GM12878 (cell line): Measurements from ENCODE around the gene ATP6V0A1.

ENCODE experiments used
- CTCF ChIP-seq, 3 experiments: IDR thresholded peaks in 2 of 3; conservative IDR thresholded peaks in 1 of 3; 2 replicates each; pipeline ENCODE4 v1.5.1; 2011; ENCODE audit warnings: low read depth in 3 of 3, low read length in 3 of 3, mild to moderate bottlenecking in 3 of 3, control low read depth in 2 of 3, moderate library complexity in 2 of 3, inconsistent platforms in 1 of 3, mixed read lengths in 1 of 3; ENCODE audit not compliant: control insufficient read depth in 2 of 3, insufficient read depth in 1 of 3; ENCODE audit errors: extremely low read depth in 1 of 3
- HCFC1 ChIP-seq: fragments of 150-350 bp; IDR thresholded peaks from 2 replicates; pipeline ENCODE4 v1.6.1; 2014; ENCODE audit warnings: low read length
- HDAC2 ChIP-seq: fragments of 200-600 bp; sonication (generic); IDR thresholded peaks from 2 replicates; pipeline ENCODE4 v1.6.1; 2017
- NRF1 ChIP-seq: conservative IDR thresholded peaks from 2 replicates; pipeline ENCODE4 v1.6.1; 2011; ENCODE audit warnings: mild to moderate bottlenecking, low read depth, low read length, improper control_type of control experiment
- RFX5 ChIP-seq: IDR thresholded peaks from 2 replicates; pipeline ENCODE4 v1.6.1; 2011; ENCODE audit warnings: low read depth, low read length, improper control_type of control experiment
- SIN3A ChIP-seq: IDR thresholded peaks from 2 replicates; pipeline ENCODE4 v1.6.1; 2012; ENCODE audit warnings: low read depth, low read length, improper control_type of control experiment
- SMC3 ChIP-seq: IDR thresholded peaks from 2 replicates; pipeline ENCODE4 v1.6.1; 2011; ENCODE audit warnings: low read length, improper control_type of control experiment, borderline replicate concordance
- ZBTB40 ChIP-seq: fragments of 450-650 bp; IDR thresholded peaks from 2 replicates; pipeline ENCODE4 v1.6.1; 2016; ENCODE audit warnings: mild to moderate bottlenecking, moderate library complexity, borderline replicate concordance
- ZZZ3 ChIP-seq: IDR thresholded peaks from 2 replicates; pipeline ENCODE4 v1.6.1; 2011; ENCODE audit warnings: low read depth; ENCODE audit not compliant: control insufficient read depth, insufficient read length

- no peak for TF ChIP-seq HCFC1
- TF ChIP-seq NRF1, result no peak
- no peak for TF ChIP-seq SMC3
- no peak for TF ChIP-seq CTCF (IDR thresholded peaks at IDR 0.05 in 2 of 3, conservative IDR thresholded peaks at IDR 0.05 in 1 of 3; ENCODE audit: control insufficient read depth in 2 of 3, extremely low read depth in 1 of 3, insufficient read depth in 1 of 3, low read depth in 3 of 3, low read length in 3 of 3)
- TF ChIP-seq HDAC2, result no peak
- no peak for TF ChIP-seq RFX5
- no peak for TF ChIP-seq SIN3A
- no peak for TF ChIP-seq ZZZ3
- TF ChIP-seq ZBTB40, result no peak
Measured at GRCh38 chr17:42522263-42522790, 63.6 kb downstream of the ATP6V0A1 start.
